Neural cell (in vitro differentiated cells): ENCODE measurements around the gene FAM210B. TPM values are rescaled to one million over a fixed set of nuclear protein-coding genes. Genes with fewer than 3 reads are reported as not detected.

Experiments
- H2AFZ ChIP-seq: fragments of 200-600, 300-800 bp; sonication (generic), shearing (Covaris generic); 2 replicates; pipeline ENCODE4 v1.6.0; 2014; ENCODE audit warnings: low read depth, mild to moderate bottlenecking, antibody characterized with exemption, low read length, moderate library complexity
- H3F3A ChIP-seq: fragments of 200-600 bp; shearing (Covaris generic); 2 replicates; pipeline ENCODE4 v1.6.1; 2016; ENCODE audit warnings: mild to moderate bottlenecking, moderate library complexity, mixed read lengths, antibody characterized with exemption, low read length; ENCODE audit not compliant: insufficient read depth, poor library complexity, severe bottlenecking
- H3K27ac ChIP-seq: fragments of 200-600, 300-800 bp; sonication (generic), shearing (Covaris generic); 2 replicates; pipeline ENCODE4 v1.5.1; 2014; ENCODE audit warnings: mild to moderate bottlenecking, low read length, moderate library complexity
- H3K27me3 ChIP-seq: fragments of 300-800, 200-600 bp; sonication (generic), shearing (Covaris generic); 2 replicates; pipeline ENCODE4 v1.6.0; 2014; ENCODE audit warnings: mild to moderate bottlenecking, low read depth, low read length, moderate library complexity; ENCODE audit not compliant: insufficient read depth
- H3K36me3 ChIP-seq: fragments of 300-800, 200-600 bp; sonication (generic), shearing (Covaris generic); 2 replicates; pipeline ENCODE4 v1.5.1; 2014; ENCODE audit warnings: mild to moderate bottlenecking, antibody characterized with exemption, low read length, moderate library complexity; ENCODE audit not compliant: insufficient read depth
- H3K4me2 ChIP-seq: fragments of 300-800, 200-600 bp; sonication (generic), shearing (Covaris generic); 2 replicates; pipeline ENCODE4 v1.6.0; 2014; ENCODE audit warnings: mild to moderate bottlenecking, low read length
- H3K4me3 ChIP-seq: fragments of 300-800, 200-600 bp; sonication (generic), shearing (Covaris generic); 2 replicates; pipeline ENCODE4 v1.5.1; 2014; ENCODE audit warnings: mild to moderate bottlenecking, low read length, moderate library complexity
- H3K79me2 ChIP-seq: fragments of 200-600 bp; shearing (Covaris generic); replicated peaks from 2 replicates; pipeline ENCODE4 v1.6.0; 2014; ENCODE audit warnings: mild to moderate bottlenecking, low read length, moderate library complexity; ENCODE audit not compliant: insufficient read depth
- H3K9ac ChIP-seq: fragments of 300-800, 200-600 bp; sonication (generic), shearing (Covaris generic); 2 replicates; pipeline ENCODE4 v1.6.1; 2016; ENCODE audit warnings: mild to moderate bottlenecking, low read length, mixed read lengths
- H3K9me2 ChIP-seq: fragments of 200-600 bp; shearing (Covaris generic); 2 replicates; pipeline ENCODE4 v1.6.1; 2016; ENCODE audit warnings: mild to moderate bottlenecking, low read length, mixed read lengths; ENCODE audit not compliant: insufficient read depth
- H3K9me3 ChIP-seq: fragments of 200-600, 300-800 bp; sonication (generic), shearing (Covaris generic); 2 replicates; pipeline ENCODE4 v1.6.1; 2016; ENCODE audit warnings: mild to moderate bottlenecking, mixed run types, low read length, moderate library complexity, mixed read lengths
- H4K20me1 ChIP-seq: fragments of 200-600 bp; shearing (Covaris generic); 2 replicates; pipeline ENCODE4 v1.6.1; 2016; ENCODE audit warnings: mild to moderate bottlenecking, mixed run types; ENCODE audit not compliant: insufficient read depth
- EP300 ChIP-seq: fragments of 450-650 bp; conservative IDR thresholded peaks from 2 replicates; pipeline ENCODE4 v1.6.1; 2014; ENCODE audit warnings: antibody characterized with exemption, mild to moderate bottlenecking, moderate library complexity; ENCODE audit not compliant: poor library complexity, severe bottlenecking
- EZH2 ChIP-seq: fragments of 200-600, 300-800 bp; shearing (Covaris generic), sonication (generic); IDR thresholded peaks from 2 replicates; pipeline ENCODE4 v1.6.1; 2014; ENCODE audit warnings: antibody characterized with exemption, low read length, borderline replicate concordance, mild to moderate bottlenecking; ENCODE audit not compliant: insufficient read depth, poor library complexity, severe bottlenecking
- MXI1 ChIP-seq: fragments of 450-650 bp; conservative IDR thresholded peaks from 2 replicates; pipeline ENCODE4 v1.6.1; 2014; ENCODE audit warnings: antibody characterized with exemption, mild to moderate bottlenecking; ENCODE audit not compliant: poor library complexity, severe bottlenecking
- POLR2AphosphoS5 ChIP-seq: IDR thresholded peaks from 2 replicates; pipeline ENCODE4 v1.6.1; 2012
- RAD21 ChIP-seq: fragments of 450-650 bp; conservative IDR thresholded peaks from 2 replicates; pipeline ENCODE4 v1.6.1; 2014; ENCODE audit warnings: antibody characterized with exemption, mild to moderate bottlenecking, moderate library complexity
- SMC3 ChIP-seq: fragments of 450-650 bp; conservative IDR thresholded peaks from 2 replicates; pipeline ENCODE4 v1.6.1; 2014; ENCODE audit warnings: antibody characterized with exemption, mild to moderate bottlenecking, moderate library complexity; ENCODE audit not compliant: poor library complexity
- TAF1 ChIP-seq: IDR thresholded peaks from 2 replicates; pipeline ENCODE4 v1.6.1; 2012; ENCODE audit warnings: low read depth
- polyA plus RNA-seq: library from polyadenylated mRNA; depleted of rRNA; stranded (reverse); fragments of >200 nt; gene quantifications from 2 replicates; pipeline ENCODE4 v1.2.3, GENCODE V29; 2014
- TF ChIP-seq, protein P1 (sequence below): fragments of 450-650 bp; IDR thresholded peaks from 2 replicates; pipeline ENCODE4 v1.5.1; 2014; ENCODE audit warnings: antibody characterized with exemption, mild to moderate bottlenecking, moderate library complexity; ENCODE audit not compliant: poor library complexity, severe bottlenecking
- TF ChIP-seq, protein P2 (sequence below): IDR thresholded peaks from 2 replicates; pipeline ENCODE4 v1.6.1; 2012; ENCODE audit warnings: borderline replicate concordance

Gene FAM210B
- polyA plus RNA-seq, 1 donor from 2014 or later: 6.6 TPM

DNA sequence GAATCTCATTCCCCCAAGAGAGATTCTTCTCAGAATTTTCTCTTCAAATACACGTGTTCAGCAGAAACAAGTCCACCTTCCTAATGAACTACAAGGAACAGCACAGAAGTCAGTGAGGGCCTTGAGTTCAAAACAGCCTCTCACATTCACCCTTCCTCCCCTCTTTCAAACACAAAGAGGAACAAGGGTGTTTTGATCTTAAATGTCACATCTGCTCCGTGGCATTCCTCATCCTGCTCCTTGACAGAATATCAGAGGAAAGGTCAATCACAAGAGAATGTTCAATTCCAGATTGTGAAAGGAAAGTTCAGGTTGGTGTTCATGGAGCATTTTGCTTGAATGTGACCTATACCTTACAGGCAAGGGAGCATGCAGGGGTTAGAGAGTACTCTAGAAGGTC, 35.6 kb upstream of the FAM210B start:
- TF ChIP-seq, protein P1, sequence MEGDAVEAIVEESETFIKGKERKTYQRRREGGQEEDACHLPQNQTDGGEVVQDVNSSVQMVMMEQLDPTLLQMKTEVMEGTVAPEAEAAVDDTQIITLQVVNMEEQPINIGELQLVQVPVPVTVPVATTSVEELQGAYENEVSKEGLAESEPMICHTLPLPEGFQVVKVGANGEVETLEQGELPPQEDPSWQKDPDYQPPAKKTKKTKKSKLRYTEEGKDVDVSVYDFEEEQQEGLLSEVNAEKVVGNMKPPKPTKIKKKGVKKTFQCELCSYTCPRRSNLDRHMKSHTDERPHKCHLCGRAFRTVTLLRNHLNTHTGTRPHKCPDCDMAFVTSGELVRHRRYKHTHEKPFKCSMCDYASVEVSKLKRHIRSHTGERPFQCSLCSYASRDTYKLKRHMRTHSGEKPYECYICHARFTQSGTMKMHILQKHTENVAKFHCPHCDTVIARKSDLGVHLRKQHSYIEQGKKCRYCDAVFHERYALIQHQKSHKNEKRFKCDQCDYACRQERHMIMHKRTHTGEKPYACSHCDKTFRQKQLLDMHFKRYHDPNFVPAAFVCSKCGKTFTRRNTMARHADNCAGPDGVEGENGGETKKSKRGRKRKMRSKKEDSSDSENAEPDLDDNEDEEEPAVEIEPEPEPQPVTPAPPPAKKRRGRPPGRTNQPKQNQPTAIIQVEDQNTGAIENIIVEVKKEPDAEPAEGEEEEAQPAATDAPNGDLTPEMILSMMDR: no peak
- TF ChIP-seq POLR2AphosphoS5 (no peak), SMC3 (no peak), EP300 (no peak), EZH2 (no peak), MXI1 (no peak), RAD21 (no peak), TAF1 (no peak)
- TF ChIP-seq, protein P2, sequence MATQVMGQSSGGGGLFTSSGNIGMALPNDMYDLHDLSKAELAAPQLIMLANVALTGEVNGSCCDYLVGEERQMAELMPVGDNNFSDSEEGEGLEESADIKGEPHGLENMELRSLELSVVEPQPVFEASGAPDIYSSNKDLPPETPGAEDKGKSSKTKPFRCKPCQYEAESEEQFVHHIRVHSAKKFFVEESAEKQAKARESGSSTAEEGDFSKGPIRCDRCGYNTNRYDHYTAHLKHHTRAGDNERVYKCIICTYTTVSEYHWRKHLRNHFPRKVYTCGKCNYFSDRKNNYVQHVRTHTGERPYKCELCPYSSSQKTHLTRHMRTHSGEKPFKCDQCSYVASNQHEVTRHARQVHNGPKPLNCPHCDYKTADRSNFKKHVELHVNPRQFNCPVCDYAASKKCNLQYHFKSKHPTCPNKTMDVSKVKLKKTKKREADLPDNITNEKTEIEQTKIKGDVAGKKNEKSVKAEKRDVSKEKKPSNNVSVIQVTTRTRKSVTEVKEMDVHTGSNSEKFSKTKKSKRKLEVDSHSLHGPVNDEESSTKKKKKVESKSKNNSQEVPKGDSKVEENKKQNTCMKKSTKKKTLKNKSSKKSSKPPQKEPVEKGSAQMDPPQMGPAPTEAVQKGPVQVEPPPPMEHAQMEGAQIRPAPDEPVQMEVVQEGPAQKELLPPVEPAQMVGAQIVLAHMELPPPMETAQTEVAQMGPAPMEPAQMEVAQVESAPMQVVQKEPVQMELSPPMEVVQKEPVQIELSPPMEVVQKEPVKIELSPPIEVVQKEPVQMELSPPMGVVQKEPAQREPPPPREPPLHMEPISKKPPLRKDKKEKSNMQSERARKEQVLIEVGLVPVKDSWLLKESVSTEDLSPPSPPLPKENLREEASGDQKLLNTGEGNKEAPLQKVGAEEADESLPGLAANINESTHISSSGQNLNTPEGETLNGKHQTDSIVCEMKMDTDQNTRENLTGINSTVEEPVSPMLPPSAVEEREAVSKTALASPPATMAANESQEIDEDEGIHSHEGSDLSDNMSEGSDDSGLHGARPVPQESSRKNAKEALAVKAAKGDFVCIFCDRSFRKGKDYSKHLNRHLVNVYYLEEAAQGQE: no peak
- H3K27ac ChIP-seq: no peak overlapping the region
- H2AFZ ChIP-seq: no peak overlapping the region
- no peaks in the 10 kb centered on the region for H3K9me2 ChIP-seq
- H3K9me3 ChIP-seq: no peaks in the 10 kb centered on the region
- H3K79me2 ChIP-seq: no peaks in the 10 kb centered on the region
- H3K4me2 ChIP-seq: no peak overlapping the region
- no peaks in the 10 kb centered on the region for H3F3A ChIP-seq
- no peaks in the 10 kb centered on the region for H3K36me3 ChIP-seq
- H3K27me3 ChIP-seq: no peaks in the 10 kb centered on the region
- no peaks in the 10 kb centered on the region for H4K20me1 ChIP-seq
- no peak overlapping the region for H3K4me3 ChIP-seq
- no peak overlapping the region for H3K9ac ChIP-seq

GRCh38 chr20:56323656-56324055, 35.1 kb upstream of the FAM210B start:
- Histone ChIP-seq H3K79me2 (no peaks in the 10 kb centered on the region), H3K36me3 (no peaks in the 10 kb centered on the region), H2AFZ (no peak overlapping the region), H3F3A (no peaks in the 10 kb centered on the region), H3K9me2 (no peaks in the 10 kb centered on the region), H3K27me3 (no peaks in the 10 kb centered on the region), H4K20me1 (no peaks in the 10 kb centered on the region), H3K9ac (no peak overlapping the region), H3K4me3 (no peak overlapping the region), H3K9me3 (no peaks in the 10 kb centered on the region), H3K4me2 (no peak overlapping the region), H3K27ac (no peak overlapping the region)
- TF ChIP-seq SMC3 (no peak), POLR2AphosphoS5 (no peak), MXI1 (no peak), EP300 (no peak), EZH2 (no peak), TAF1 (no peak), RAD21 (no peak)
- TF ChIP-seq, protein P2: no peak
- TF ChIP-seq, protein P1: no peak
